Hematopoietic multipotent progenitor cell treated with erythropoietin and hydrocortisone succinate and interleukin-3 and kit ligand, for 17 days (in vitro differentiated cells): ENCODE data around the gene SLC25A40.
"Not testable (repeated sequence)": the region's sequence is repeated elsewhere in the genome, so short reads cannot be mapped to it uniquely, and the experiment has no call there.

Experiments
- DNase-seq: peaks from one replicate; pipeline ENCODE4 v3.0.0-alpha.2; 2015; ENCODE audit warnings: low spot score

The SLC25A40 gene

GRCh38 chr7:87876040-87876868, at the start of gene SLC25A40, which contains the start of gene DBF4:
Gene SLC25A40 (minus strand): TSS chr7:87876360. CDS start chr7:87858727, 17,633 bp downstream.
Gene DBF4 (plus strand): TSS chr7:87876493. CDS start chr7:87876733, 240 bp downstream.
- DNase-seq, result peak; percentile 84

GRCh38 chr7:87922759-87923395, 46.7 kb upstream of the SLC25A40 start:
- not testable (repeated sequence) for DNase-seq

- no peak for DNase-seq
Observed at GRCh38 chr7:87920578-87920977, 44.4 kb upstream of the SLC25A40 start.

- no peak for DNase-seq
Observed at GRCh38 chr7:87919875-87920274, 43.7 kb upstream of the SLC25A40 start.

GRCh38 chr7:87918740-87919139, 42.6 kb upstream of the SLC25A40 start:
- no peak for DNase-seq

- DNase-seq, result no peak
Observed at GRCh38 chr7:87912121-87912520, 36.0 kb upstream of the SLC25A40 start.

- DNase-seq, result not testable (repeated sequence)
Observed at GRCh38 chr7:87908814-87909213, 32.7 kb upstream of the SLC25A40 start.

GRCh38 chr7:87907136-87907906, 31.2 kb upstream of the SLC25A40 start:
- not testable (repeated sequence) for DNase-seq

- DNase-seq, result no peak
Observed at GRCh38 chr7:87899255-87899654, 23.1 kb upstream of the SLC25A40 start.

GRCh38 chr7:87895363-87895762, 19.2 kb upstream of the SLC25A40 start:
- no peak for DNase-seq

GRCh38 chr7:87886875-87887274, 10.7 kb upstream of the SLC25A40 start:
- DNase-seq, result peak; percentile 53

GRCh38 chr7:87885018-87885417, 8.9 kb upstream of the SLC25A40 start:
- no peak for DNase-seq

- no peak for DNase-seq
Observed at GRCh38 chr7:87882151-87882937, 6.2 kb upstream of the SLC25A40 start.

GRCh38 chr7:87878208-87878735, 2.1 kb upstream of the SLC25A40 start:
- peak; percentile 42 for DNase-seq

GRCh38 chr7:87877366-87878040, 1.3 kb upstream of the SLC25A40 start:
- DNase-seq, result peak; percentile 32

GRCh38 chr7:87876869-87877234, 692 bp upstream of the SLC25A40 start:
- DNase-seq, result no peak

GRCh38 chr7:87875151-87876039, 765 bp downstream of the SLC25A40 start:
- peak; percentile 30 for DNase-seq

GRCh38 chr7:87874066-87874465, 2.1 kb downstream of the SLC25A40 start:
- DNase-seq, result no peak

GRCh38 chr7:87873328-87873727, 2.8 kb downstream of the SLC25A40 start:
- not testable (repeated sequence) for DNase-seq

- no peak for DNase-seq
Observed at GRCh38 chr7:87872346-87872745, 3.8 kb downstream of the SLC25A40 start.
